Cardiac septum (tissue), 1 donor: ENCODE data around the gene GLOD4. TPM values are rescaled to one million over a fixed set of nuclear protein-coding genes. Genes with fewer than 3 reads are reported as not detected.
"Not testable (repeated sequence)": the region's sequence is repeated elsewhere in the genome, so short reads cannot be mapped to it uniquely, and the experiment has no call there.

Experiments used
- DNase-seq: peaks from one replicate; pipeline ENCODE4 v3.0.0-alpha.2; 2020; ENCODE audit warnings: low spot score
- intact Hi-C: fragments of 100-400 bp; cut with DNase I; formaldehyde crosslinking; loops from one replicate; pipeline ENCODE4 v1.14.0; 2022
- total RNA-seq: library from RNA; stranded (reverse); fragmentation: NEBNext Ultra II Directional; extraction: Animal tissue kit (Norgen Biotek cat#: 25700); gene quantifications from one replicate; pipeline ENCODE4 v1.2.1, GENCODE V29; 2021
- donor health status: DM: no; HTN: no; CAD: no.

The GLOD4 gene
- total RNA-seq, 1 donor from 2014 or later: 33.8 TPM

- no peak for DNase-seq
- intact Hi-C loops: no loop called here
Observed at GRCh38 chr17:787641-788221, 5.7 kb upstream of the GLOD4 start.

GRCh38 chr17:785901-786300 lies 3.8 kb upstream of the GLOD4 start:
- intact Hi-C loops: not testable (repeated sequence)

GRCh38 chr17:784143-784542 lies 2.1 kb upstream of the GLOD4 start:
- DNase-seq: no peak
- intact Hi-C loops: no loop called here

More at GRCh38 chr17:785901-786300, 3.8 kb upstream of the GLOD4 start:
- not testable (repeated sequence) for DNase-seq

- intact Hi-C loops: no loop called here
- no peak for DNase-seq
Observed at GRCh38 chr17:778096-778495, 4.0 kb downstream of the GLOD4 start.

- no peak for DNase-seq
- intact Hi-C loops: no loop called here
Observed at GRCh38 chr17:774313-774584, 7.8 kb downstream of the GLOD4 start.

- intact Hi-C loops: no loop called here
- no peak for DNase-seq
Observed at GRCh38 chr17:773467-774312, 8.4 kb downstream of the GLOD4 start.

GRCh38 chr17:773016-773415 lies 9.1 kb downstream of the GLOD4 start:
- intact Hi-C loops: no loop called here
- no peak for DNase-seq

- intact Hi-C loops: no loop called here
- DNase-seq: no peak
Observed at GRCh38 chr17:767076-767475, 15.0 kb downstream of the GLOD4 start.

- intact Hi-C loops: no loop called here
- no peak for DNase-seq
Observed at GRCh38 chr17:760371-760770, 21.7 kb downstream of the GLOD4 start.

- intact Hi-C loops: no loop called here
- DNase-seq: no peak
Observed at GRCh38 chr17:759964-760363, 22.1 kb downstream of the GLOD4 start.

GRCh38 chr17:756010-756567 lies 26.0 kb downstream of the GLOD4 start:
- intact Hi-C loops, DNase-seq: not testable (repeated sequence)

- DNase-seq, intact Hi-C loops: not testable (repeated sequence)
Observed at GRCh38 chr17:755319-755961, 26.6 kb downstream of the GLOD4 start.

- no peak for DNase-seq
- intact Hi-C loops: no loop called here
Observed at GRCh38 chr17:753418-753817, 28.7 kb downstream of the GLOD4 start.

- intact Hi-C loops: no loop called here
- DNase-seq: no peak
Observed at GRCh38 chr17:752620-753219, 29.4 kb downstream of the GLOD4 start.

GRCh38 chr17:752002-752619 lies 30.0 kb downstream of the GLOD4 start, which contains the start of gene GEMIN4:
Gene GEMIN4 (minus strand): TSS chr17:752264. CDS start chr17:752142, 122 bp downstream.
- intact Hi-C loops: no loop called here
- peak; percentile 98 for DNase-seq

GRCh38 chr17:751269-752001 lies 30.6 kb downstream of the GLOD4 start:
- intact Hi-C loops: no loop called here
- DNase-seq: no peak

- intact Hi-C loops: no loop called here
- no peak for DNase-seq
Observed at GRCh38 chr17:750431-751037, 31.5 kb downstream of the GLOD4 start.

- DNase-seq, intact Hi-C loops: not testable (repeated sequence)
Observed at GRCh38 chr17:749359-749758, 32.7 kb downstream of the GLOD4 start.

GRCh38 chr17:748604-749003 lies 33.5 kb downstream of the GLOD4 start:
- intact Hi-C loops, DNase-seq: not testable (repeated sequence)
